Uterus (tissue), 4 donors: ENCODE measurements around the gene PPP3CA. TPM values are rescaled to one million over a fixed set of nuclear protein-coding genes. Genes with fewer than 3 reads are reported as not detected.

Experiments used
- DNase-seq, 2 donors: peaks; one replicate each; pipeline ENCODE4 v3.0.0-alpha.2; 2019 to 2020
- H3K27ac ChIP-seq, 2 donors: fragments of 200-600 bp; sonication (generic); 1 replicate in 1 of 2; 2 replicates in 1 of 2; pipeline ENCODE4 v1.5.1; 2016 to 2018
- H3K27me3 ChIP-seq, 2 donors: fragments of 200-600 bp; sonication (generic); one replicate each; pipeline ENCODE4 v1.5.1; 2018 to 2019; ENCODE audit warnings: control low read depth in 1 of 2
- H3K36me3 ChIP-seq, 2 donors: fragments of 200-600 bp; sonication (generic); one replicate each; pipeline ENCODE4 v1.5.1; 2019; ENCODE audit warnings: control low read depth in 1 of 2
- H3K4me1 ChIP-seq, 2 donors: fragments of 200-600 bp; sonication (generic); one replicate each; pipeline ENCODE4 v1.5.1; 2018 to 2019; ENCODE audit warnings: control low read depth in 1 of 2
- H3K4me3 ChIP-seq, 2 donors: fragments of 200-600 bp; sonication (generic); 1 replicate in 1 of 2; 2 replicates in 1 of 2; pipeline ENCODE4 v1.5.1; 2018 to 2019; ENCODE audit warnings: mild to moderate bottlenecking in 1 of 2
- H3K9me3 ChIP-seq, 2 donors: fragments of 200-600 bp; sonication (generic); one replicate each; pipeline ENCODE4 v1.5.1; 2019; ENCODE audit warnings: control low read depth in 1 of 2
- CTCF ChIP-seq, 4 experiments: fragments of 200-600 bp in 2 of 4; fragments of 450-650 bp in 2 of 4; sonication (generic) in 2 of 4; IDR thresholded peaks; one replicate each; pipeline ENCODE4 v1.5.1; 2016 to 2019; ENCODE audit warnings: antibody characterized with exemption in 4 of 4, mild to moderate bottlenecking in 2 of 4, moderate library complexity in 1 of 4
- POLR2A ChIP-seq, 2 donors: fragments of 450-650 bp; IDR thresholded peaks; one replicate each; pipeline ENCODE4 v1.6.1; 2016; ENCODE audit warnings: antibody characterized with exemption in 2 of 2, mild to moderate bottlenecking in 1 of 2, moderate library complexity in 1 of 2
- intact Hi-C: fragments of 100-400 bp; cut with DNase I; formaldehyde crosslinking; loops from one replicate; pipeline ENCODE4 v1.15.1; 2023; ENCODE audit warnings: low total_unique reads
- total RNA-seq, 4 donors: library from RNA; depleted of rRNA in 3 of 4; stranded (reverse); fragments of >200 nt in 3 of 4; gene quantifications; one replicate each; pipeline versions ENCODE4 v1.1.0 to v1.2.4, GENCODE V29; 2014 to 2023
- donor health status: DM: yes; HTN: yes; CAD: no.

The PPP3CA gene
- total RNA-seq, 4 donors from 2014 or later: 32.8 to 70.0 (median 39.8) TPM

GRCh38 chr4:101232074-101232776 lies 115.1 kb downstream of the PPP3CA start:
- H3K4me1 ChIP-seq: no peaks in the 10 kb centered on the region
- H3K27me3 ChIP-seq: no peaks in the 10 kb centered on the region
- no peak for DNase-seq
- H3K27ac ChIP-seq: no peak overlapping the region
- intact Hi-C loops: no loop called here
- no peak for TF ChIP-seq CTCF (IDR thresholded peaks at IDR 0.05)
- no peak for TF ChIP-seq POLR2A (IDR thresholded peaks at IDR 0.05)
- H3K4me3 ChIP-seq: no peak overlapping the region
- no peaks in the 10 kb centered on the region for H3K36me3 ChIP-seq
- H3K9me3 ChIP-seq: no peaks in the 10 kb centered on the region

- no peaks in the 10 kb centered on the region for H3K27me3 ChIP-seq
- no peak for TF ChIP-seq CTCF (IDR thresholded peaks at IDR 0.05)
- DNase-seq: no peak
- no peak overlapping the region for H3K4me3 ChIP-seq
- no peak overlapping the region for H3K27ac ChIP-seq
- no peaks in the 10 kb centered on the region for H3K36me3 ChIP-seq
- H3K9me3 ChIP-seq: no peaks in the 10 kb centered on the region
- no peaks in the 10 kb centered on the region for H3K4me1 ChIP-seq
- intact Hi-C loops: no loop called here
Observed at GRCh38 chr4:101230801-101231426, 116.4 kb downstream of the PPP3CA start.

- Histone ChIP-seq H3K9me3 (no peaks in the 10 kb centered on the region), H3K4me1 (no peaks in the 10 kb centered on the region), H3K4me3 (no peak overlapping the region), H3K27ac (no peak overlapping the region), H3K27me3 (no peaks in the 10 kb centered on the region), H3K36me3 (no peaks in the 10 kb centered on the region)
- intact Hi-C loops: no loop called here
- TF ChIP-seq POLR2A (IDR thresholded peaks at IDR 0.05): no peak
- no peak for TF ChIP-seq CTCF (IDR thresholded peaks at IDR 0.05)
- DNase-seq: no peak
Observed at GRCh38 chr4:101229116-101229515, 118.2 kb downstream of the PPP3CA start.

GRCh38 chr4:101227715-101228114 lies 119.6 kb downstream of the PPP3CA start:
- no peaks in the 10 kb centered on the region for H3K27me3 ChIP-seq
- DNase-seq: no peak
- TF ChIP-seq POLR2A (IDR thresholded peaks at IDR 0.05) (no peak), CTCF (IDR thresholded peaks at IDR 0.05) (no peak)
- H3K4me3 ChIP-seq: no peak overlapping the region
- intact Hi-C loops: no loop called here
- no peaks in the 10 kb centered on the region for H3K36me3 ChIP-seq
- no peaks in the 10 kb centered on the region for H3K4me1 ChIP-seq
- H3K27ac ChIP-seq: no peak overlapping the region
- no peaks in the 10 kb centered on the region for H3K9me3 ChIP-seq

- DNase-seq: no peak
- Histone ChIP-seq H3K4me3 (no peak overlapping the region), H3K4me1 (no peaks in the 10 kb centered on the region), H3K27me3 (no peaks in the 10 kb centered on the region), H3K9me3 (no peaks in the 10 kb centered on the region), H3K27ac (no peak overlapping the region), H3K36me3 (no peaks in the 10 kb centered on the region)
- no peak for TF ChIP-seq CTCF (IDR thresholded peaks at IDR 0.05)
- no peak for TF ChIP-seq POLR2A (IDR thresholded peaks at IDR 0.05)
- intact Hi-C loops: no loop called here
Observed at GRCh38 chr4:101224358-101225218, 122.7 kb downstream of the PPP3CA start.
